Stimulated activated CD8-positive, alpha-beta memory T cell treated with anti-CD3 and anti-CD28 coated beads, Interleukin-4, amount 100 ng/mL, for 48 hours (primary cell): Measurements from ENCODE around the gene FRMD4B.

Source experiments
- DNase-seq: peaks from one replicate; pipeline ENCODE4 v3.0.0-alpha.2; 2020

Gene FRMD4B

GRCh38 chr3:69120879-69121464, 264.9 kb downstream of the FRMD4B start:
- peak; percentile 89 for DNase-seq
